Measurements from ENCODE around the gene IL25. TPM values are rescaled to one million over a fixed set of nuclear protein-coding genes. Genes with fewer than 3 reads are reported as not detected.

Gene IL25
- total and polyA plus RNA-seq, 2 of the 8 experiments (the other 6 are each of a cell fraction or from before 2014, with no cell fraction given): not detected

DNA sequence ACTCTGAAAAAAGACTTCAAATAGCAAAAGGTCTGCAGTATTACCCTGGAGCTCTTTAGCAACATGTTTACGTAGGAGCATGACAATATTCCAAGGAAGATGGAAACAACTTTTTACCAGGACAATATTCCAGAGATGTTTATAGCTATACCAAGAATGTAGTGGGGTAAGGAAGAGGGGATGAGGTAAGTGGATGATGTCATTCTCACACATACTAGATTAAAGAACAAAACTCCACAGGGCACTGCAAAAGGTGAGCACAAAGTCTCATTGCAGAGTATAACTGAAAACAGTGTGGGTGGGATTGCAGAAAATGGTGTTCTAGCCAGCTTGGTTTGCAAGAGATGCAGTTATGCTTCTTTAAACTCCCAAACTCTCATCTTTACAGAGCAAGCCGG, 12.6 kb downstream of the IL25 start:
- no peak overlapping the region for H3K23ac ChIP-seq (ENCODE audit: insufficient read length)
- H3K9me3 ChIP-seq (ENCODE audit: insufficient read depth in 2 of 2, low read depth in 1 of 2, low read length in 1 of 2): no peaks in the 10 kb centered on the region
- FAIRE-seq (no peak), DNase-seq (ENCODE audit: low read depth in 1 of 2, low spot score in 2 of 2) (no peak)
- no peak overlapping the region for H2BK12ac ChIP-seq (ENCODE audit: low read depth, low read length)
- peaks cover 0 to 10% (median under 1%) of the 10 kb centered on the region in 4 experiments; a peak in 3 of 7 replicates for H3K4me1 ChIP-seq (replicated peaks in 1 of 4; ENCODE audit: control insufficient read depth in 3 of 4, insufficient read depth in 4 of 4, low read length in 3 of 4)
- H3K4me3 ChIP-seq (ENCODE audit: extremely low read depth in 1 of 4, insufficient read depth in 2 of 4, low read depth in 3 of 4, low read length in 4 of 4): no peak overlapping the region
- H3K79me2 ChIP-seq (ENCODE audit: control insufficient read depth in 1 of 2, insufficient read depth in 2 of 2, low read length in 2 of 2): no peaks in the 10 kb centered on the region
- no peaks in the 10 kb centered on the region; a peak in 1 of 7 replicates for H3K27me3 ChIP-seq (replicated peaks in 1 of 4; ENCODE audit: control insufficient read depth in 3 of 4, extremely low read depth in 1 of 4, insufficient read depth in 3 of 4, low read length in 3 of 4)
- no peak overlapping the region for H3K56ac ChIP-seq (replicated peaks; ENCODE audit: insufficient read length, low read depth, low read length)
- no peak overlapping the region for H4K91ac ChIP-seq (replicated peaks; ENCODE audit: insufficient read length, low read length)
- H3K36me3 ChIP-seq (ENCODE audit: control insufficient read depth in 2 of 4, insufficient read depth in 4 of 4, low read length in 3 of 4): no peaks in the 10 kb centered on the region
- no peak overlapping the region for H4K8ac ChIP-seq (ENCODE audit: extremely low read depth, insufficient read depth, low read length)
- H3K79me1 ChIP-seq (ENCODE audit: low read depth, low read length): no peaks in the 10 kb centered on the region
- H2AK5ac ChIP-seq (ENCODE audit: low read depth, low read length): no peak overlapping the region
- no peak overlapping the region for H2BK120ac ChIP-seq (replicated peaks; ENCODE audit: low read depth, low read length)
- no peak overlapping the region for H2BK20ac ChIP-seq (ENCODE audit: low read length)
- no peak overlapping the region for H3K9ac ChIP-seq (replicated peaks in 1 of 4; ENCODE audit: extremely low read depth in 1 of 4, low read depth in 3 of 4, low read length in 3 of 4)
- no peak overlapping the region for H3K18ac ChIP-seq (ENCODE audit: extremely low read depth, low read length)
- no peak overlapping the region for H3K14ac ChIP-seq (ENCODE audit: insufficient read length)
- H2BK5ac ChIP-seq (ENCODE audit: low read depth, low read length): no peak overlapping the region
- no peak overlapping the region for H2BK15ac ChIP-seq (ENCODE audit: low read length)
- H3K23me2 ChIP-seq (ENCODE audit: low read depth, low read length): no peaks in the 10 kb centered on the region; the same call in 1 of the 2 replicates
- no peak overlapping the region for H4K5ac ChIP-seq (ENCODE audit: insufficient read length, low read depth, low read length)
- ChIA-PET POLR2A (ENCODE audit: partially characterized antibody) (interaction anchor here (1.5 kb wide), 1 partner anchor 10 kb away, joined by 3 read pairs; no protein-coding TSS in a partner anchor), CTCF (ENCODE audit: partially characterized antibody) (interaction anchor here (0.8 to 15.0 kb wide), 12 partner anchors 9 to 408 kb away, joined by 3 to 333 read pairs (median 4); partner anchors contain the start of genes EFS and SLC22A17)
- H3K27ac ChIP-seq (ENCODE audit: low read depth, low read length): no peak overlapping the region
- 94% methylated on average over 2 of the region's 2 CpGs; no CpG with 5 or more reads in 1 of the 2 experiments for WGBS, 2 experiments (ENCODE audit: extremely low coverage in 1 of 2, insufficient coverage in 1 of 2, insufficient read length in 1 of 2, insufficient replicate concordance in 2 of 2, low coverage in 1 of 2, low lambda C conversion rate in 2 of 2, missing lambda C conversion rate in 1 of 2)
- no peak overlapping the region for H3K4ac ChIP-seq (replicated peaks; ENCODE audit: insufficient read length, low read depth, low read length)
- H2AFZ ChIP-seq (ENCODE audit: low read length): no peak overlapping the region
- H4K20me1 ChIP-seq (replicated peaks in 1 of 2; ENCODE audit: control insufficient read depth in 1 of 2, insufficient read depth in 2 of 2, low read length in 2 of 2): no peaks in the 10 kb centered on the region
- H3K4me2 ChIP-seq (ENCODE audit: insufficient read depth in 1 of 2, low read depth in 2 of 2, low read length in 2 of 2): no peak overlapping the region
- no peak for TF ChIP-seq PHF8 (conservative IDR thresholded peaks at IDR 0.05; ENCODE audit: low read depth, low read length)
- no peak for TF ChIP-seq EZH2 (IDR thresholded peaks at IDR 0.05; ENCODE audit: low read depth, low read length, severe bottlenecking)

Data from H1 (cell line).